HG03280 (cell line): ENCODE data around the gene UBN2.
"Not testable (repeated sequence)": the region's sequence is repeated elsewhere in the genome, so short reads cannot be mapped to it uniquely, and the experiment has no call there.

Experiments
- ATAC-seq: cut with Tn5 transposase; IDR thresholded peaks from one replicate; pipeline ENCODE4 v1.9.1; 2021; ENCODE audit warnings: mild to moderate bottlenecking, moderate library complexity; ENCODE audit not compliant: unreplicated experiment

The UBN2 gene

GRCh38 chr7:139294241-139294640 is 63.2 kb downstream of the UBN2 start:
- no peak for ATAC-seq

GRCh38 chr7:139294951-139295575 is 64.0 kb downstream of the UBN2 start:
- ATAC-seq: no peak

- no peak for ATAC-seq
Measured at GRCh38 chr7:139297795-139298194, 66.8 kb downstream of the UBN2 start.

DNA sequence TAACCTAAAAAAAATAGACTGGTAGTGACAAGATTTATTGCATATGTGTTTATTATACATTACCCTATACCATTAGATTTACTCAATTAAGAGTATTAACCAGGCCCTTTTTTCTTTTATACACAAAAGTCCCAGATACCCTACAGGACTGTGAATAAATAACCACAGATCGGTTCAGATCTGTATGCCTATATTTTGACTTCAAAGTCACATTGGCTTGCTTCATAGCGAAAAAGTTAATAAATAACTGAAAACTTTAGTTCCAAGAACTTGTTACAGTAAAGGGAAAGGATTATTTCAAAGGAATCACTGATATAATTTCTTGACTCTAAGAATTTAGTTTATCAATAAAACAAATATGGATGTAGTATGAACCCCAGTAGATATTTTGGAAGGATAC is 68.3 kb downstream of the UBN2 start:
- no peak for ATAC-seq

DNA sequence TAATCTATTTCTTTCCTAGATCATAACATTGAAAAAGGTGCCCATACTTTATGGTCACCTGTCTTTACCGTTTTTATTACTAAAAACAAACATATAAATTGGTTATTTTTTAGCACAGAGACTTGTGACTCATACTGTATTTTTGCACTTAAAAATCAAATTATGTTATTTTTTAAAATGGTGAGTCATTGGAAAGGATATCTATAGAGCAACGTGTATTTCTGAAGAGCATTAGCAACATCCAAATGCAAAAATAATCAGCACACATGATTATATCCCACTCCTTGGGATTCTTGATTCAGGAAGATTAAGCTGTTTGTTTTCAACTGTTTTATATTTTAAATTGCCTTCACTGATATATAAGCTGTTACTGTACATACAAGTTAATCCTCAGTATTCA is 69.4 kb downstream of the UBN2 start:
- no peak for ATAC-seq

GRCh38 chr7:139304517-139304916 is 73.5 kb downstream of the UBN2 start:
- no peak for ATAC-seq

- no peak for ATAC-seq
Measured at GRCh38 chr7:139317939-139318505, 87.0 kb downstream of the UBN2 start.

DNA sequence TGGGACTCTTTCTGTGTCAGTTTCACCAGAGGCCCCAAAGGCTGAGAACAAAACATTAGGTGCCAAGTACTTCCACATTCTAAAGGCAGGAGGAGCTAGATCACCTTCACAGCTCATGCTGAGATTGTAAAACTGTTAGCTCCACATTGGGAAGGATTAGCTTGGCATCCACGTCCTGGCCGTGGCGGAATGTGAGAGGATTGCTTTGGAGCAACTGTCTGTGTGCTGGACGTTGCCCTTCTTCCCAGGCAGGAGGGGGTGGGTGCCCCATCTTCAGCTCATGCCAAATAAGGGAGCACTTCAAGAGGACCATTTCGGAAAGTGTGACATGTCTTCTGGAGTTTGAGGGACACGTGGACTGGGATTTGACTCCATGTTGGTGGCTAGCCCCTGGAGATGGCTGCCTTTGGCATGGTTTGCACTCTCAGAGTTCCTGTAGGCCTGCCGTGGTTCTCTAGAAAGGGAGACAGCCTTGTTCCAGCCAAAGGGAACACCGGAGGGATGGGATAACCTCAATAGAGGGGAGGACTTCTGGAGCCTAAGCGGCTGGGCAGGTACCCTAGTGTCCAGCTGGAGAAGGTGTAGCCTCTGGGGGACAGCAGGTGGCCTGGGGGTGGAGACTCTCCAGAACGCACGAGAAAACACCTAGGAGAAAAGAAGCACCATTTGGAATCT is 90.2 kb downstream of the UBN2 start:
- no peak for ATAC-seq

DNA sequence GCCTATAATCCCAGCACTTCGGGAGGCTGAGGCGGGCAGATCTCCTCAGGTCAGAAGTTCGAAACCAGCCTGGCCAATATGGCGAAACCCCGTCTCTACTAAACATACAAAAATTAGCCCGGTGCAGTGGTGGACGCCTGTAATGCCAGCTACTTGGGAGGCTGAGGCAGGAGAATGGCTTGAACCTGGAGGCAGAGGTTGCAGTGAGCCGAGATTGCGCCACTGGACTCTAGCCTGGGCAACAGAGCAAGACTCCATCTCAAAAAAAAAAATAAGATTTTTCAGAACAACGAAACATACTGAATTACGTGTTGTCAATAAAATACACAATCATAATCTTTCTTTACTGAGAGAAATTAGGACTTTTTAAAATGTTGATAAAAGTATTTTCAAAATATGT is 93.7 kb downstream of the UBN2 start:
- ATAC-seq: not testable (repeated sequence)

GRCh38 chr7:139328375-139328774 is 97.3 kb downstream of the UBN2 start:
- no peak for ATAC-seq

DNA sequence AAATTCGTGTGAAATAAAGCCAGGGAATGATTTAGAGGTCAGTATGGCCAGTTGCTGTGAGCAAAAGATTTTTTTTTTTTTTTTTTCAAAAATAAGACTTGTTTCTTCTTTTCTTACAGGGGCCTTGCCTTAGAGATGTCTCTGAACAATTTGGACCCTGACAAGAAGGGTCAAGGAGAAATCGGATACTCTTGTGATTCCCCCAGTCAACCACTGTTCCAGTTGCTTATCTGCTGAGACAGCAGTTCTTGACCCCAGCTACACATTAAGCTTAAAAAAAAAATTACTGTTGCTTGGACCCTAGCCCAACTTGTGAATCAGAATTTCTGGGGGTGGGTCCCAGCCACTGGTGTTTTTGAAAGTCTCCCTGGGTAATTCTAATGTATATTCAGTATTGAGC is 98.1 kb downstream of the UBN2 start:
- ATAC-seq: no peak

DNA sequence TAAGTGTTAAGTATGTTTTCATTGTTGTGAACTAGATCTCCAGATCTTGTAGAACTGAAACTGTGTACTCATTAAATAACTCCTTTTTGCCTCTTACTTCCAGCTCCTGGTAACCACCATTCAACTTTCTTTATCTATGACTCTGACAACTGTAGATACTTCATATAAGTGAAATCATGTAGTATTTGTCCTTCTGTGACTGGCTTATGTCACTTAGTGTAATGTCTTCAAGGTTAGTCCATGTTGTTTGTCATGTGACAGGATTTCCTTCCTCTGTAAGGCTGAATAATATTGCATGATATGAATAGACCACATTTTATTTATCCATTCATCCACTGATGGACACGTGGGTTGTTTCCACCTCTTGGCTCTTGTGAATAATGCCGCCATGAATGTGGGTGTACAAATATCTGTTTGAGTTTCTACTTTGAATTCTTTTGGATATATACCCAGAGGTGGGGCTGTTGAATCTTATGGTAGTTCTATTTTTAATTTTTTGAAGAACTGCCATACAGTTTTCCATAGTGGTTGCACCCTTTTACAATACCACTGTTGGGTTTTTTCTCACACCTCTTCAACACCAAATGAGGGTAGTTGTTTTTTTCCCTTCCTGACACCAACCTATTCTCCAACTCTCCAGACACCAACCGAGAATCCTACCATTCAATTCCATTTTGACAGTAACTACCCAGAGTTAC is 99.4 kb downstream of the UBN2 start:
- no peak for ATAC-seq

DNA sequence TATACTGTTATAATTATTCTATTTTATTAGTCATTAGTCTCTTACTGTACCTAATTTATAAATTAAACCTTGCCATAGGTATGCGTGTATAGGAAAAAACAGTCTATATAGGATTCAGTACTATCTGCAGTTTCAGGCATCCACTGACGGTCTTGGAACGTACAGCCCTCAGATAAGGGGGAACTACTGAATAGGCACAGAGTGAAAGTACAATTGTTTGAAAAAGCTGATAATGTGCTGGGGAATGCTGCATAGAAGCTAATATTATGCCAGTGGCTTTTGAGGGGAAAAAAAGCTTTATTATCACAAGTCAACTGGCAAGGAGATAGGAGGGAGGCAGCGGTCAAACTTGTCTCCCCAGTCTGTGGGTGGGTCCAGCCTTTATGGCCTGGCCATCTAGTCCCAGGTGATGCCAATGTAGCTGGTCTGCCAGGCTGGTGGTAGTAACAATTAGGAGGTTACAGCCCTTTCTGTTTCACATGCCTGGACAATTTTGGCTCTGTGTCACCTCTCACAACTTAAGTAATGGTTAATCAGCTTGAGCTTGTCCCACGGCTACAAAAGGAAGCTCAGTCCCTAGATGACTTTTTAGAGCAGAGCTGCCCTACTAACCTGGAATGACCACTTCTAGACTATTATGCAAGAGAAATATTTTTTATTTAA is 101.8 kb downstream of the UBN2 start:
- ATAC-seq: no peak

DNA sequence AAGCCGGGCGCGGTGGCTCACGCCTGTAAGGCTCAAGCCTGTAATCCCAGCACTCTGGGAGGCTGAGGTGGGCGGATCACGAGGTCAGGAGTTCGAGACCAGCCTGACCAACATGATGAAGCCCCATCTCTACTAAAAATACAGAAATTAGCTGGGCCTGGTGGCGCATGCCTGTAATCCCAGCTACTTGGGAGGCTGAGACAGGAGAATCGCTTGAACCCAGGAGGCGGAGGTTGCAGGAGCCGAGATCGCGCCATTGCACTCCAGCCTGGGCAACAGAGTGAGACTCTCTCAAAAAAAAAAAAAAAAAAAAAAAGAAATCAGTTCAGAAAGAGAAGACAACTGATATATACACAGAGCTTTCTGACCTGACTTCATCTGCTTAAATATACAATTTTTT is 102.4 kb downstream of the UBN2 start:
- ATAC-seq: not testable (repeated sequence)

DNA sequence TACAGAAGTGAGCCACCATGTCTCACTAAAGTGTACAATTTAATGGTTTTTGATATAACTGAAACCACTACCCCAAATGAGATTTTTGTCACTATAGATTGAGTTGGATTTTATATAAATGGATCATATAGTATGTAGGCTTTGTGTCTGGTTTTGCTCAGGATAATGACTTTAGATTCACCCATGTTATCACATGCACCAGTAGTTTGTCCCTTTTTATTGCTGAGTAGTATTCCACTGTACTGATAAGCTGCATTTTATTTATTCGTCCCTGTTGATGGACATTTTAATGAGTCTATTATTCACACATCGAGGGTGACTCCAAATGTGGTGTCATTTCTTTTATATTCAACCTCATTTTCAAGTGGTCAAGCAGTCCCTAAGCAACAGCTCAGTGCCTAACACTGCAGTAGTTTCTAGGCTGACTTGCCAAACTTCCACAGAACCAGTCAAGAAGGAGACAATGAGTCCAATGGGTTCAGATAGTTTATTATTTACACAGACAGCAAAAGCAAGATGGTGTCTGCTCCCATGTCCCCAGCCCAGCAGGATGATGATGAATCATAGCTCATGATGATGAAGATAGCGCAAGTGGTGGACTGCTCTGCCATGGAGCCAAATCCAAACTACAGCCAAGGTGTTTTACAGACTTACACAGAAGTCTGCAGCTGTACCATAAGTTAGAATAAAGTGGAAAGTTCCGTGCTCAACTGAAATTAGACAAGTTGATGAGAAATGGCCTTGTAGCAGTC is 103.5 kb downstream of the UBN2 start:
- no peak for ATAC-seq

GRCh38 chr7:139339025-139339424 is 108.0 kb downstream of the UBN2 start:
- no peak for ATAC-seq

- no peak for ATAC-seq
Measured at GRCh38 chr7:139339698-139340036, 108.6 kb downstream of the UBN2 start.

DNA sequence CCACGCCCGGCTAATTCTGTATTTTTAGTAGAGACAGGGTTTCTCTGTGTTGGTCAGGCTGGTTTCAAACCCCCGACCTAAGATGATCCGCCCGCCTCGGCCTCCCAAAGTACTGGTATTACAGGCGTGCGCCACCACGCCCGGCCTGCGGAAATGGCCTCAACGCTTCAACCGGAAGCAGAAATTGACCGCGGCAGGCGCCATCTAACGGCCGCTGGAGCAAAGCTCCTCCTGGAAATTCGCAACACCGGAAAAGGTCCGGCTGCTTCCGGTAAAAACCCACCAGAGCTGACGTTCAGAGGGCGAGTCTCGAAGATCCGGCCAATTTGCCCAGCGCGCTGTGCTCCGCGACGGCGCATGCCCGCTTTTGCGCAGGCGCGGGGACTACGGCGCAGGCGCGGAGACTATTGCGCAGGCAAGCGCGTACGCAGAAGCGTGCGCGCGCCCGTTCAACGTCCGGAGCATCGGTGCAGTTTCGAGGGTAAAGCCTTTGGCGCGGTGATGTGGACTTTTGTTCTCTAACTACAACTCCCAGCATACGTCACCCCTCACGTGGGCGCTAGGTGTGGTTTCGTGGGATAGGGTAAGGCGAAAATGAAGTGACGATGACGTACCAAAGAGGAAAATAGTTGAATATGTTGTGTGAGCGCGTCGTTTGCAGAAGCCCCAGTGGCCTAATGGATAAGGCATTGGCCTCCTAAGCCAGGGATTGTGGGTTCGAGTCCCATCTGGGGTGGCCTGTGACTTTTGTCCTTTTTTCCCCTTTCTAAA is 109.2 kb downstream of the UBN2 start:
- ATAC-seq: peak; percentile 85

DNA sequence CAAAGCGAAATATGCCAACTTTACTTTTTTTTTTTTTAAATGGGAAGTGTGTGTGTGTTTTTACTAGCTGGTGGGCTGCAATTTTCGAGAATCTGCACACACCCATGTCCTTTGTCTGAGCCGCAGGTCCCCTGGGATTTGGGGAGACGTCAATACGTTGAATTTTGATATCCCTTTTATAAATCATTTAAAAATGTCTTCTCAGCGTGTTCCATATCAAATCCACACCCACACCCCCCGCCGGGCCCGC is 109.7 kb downstream of the UBN2 start:
- ATAC-seq: no peak

- ATAC-seq: peak; percentile 43
Measured at GRCh38 chr7:139341058-139341775, 110.2 kb downstream of the UBN2 start, which contains the start of gene FMC1. FMC1 (plus strand) TSS chr7:139341337; CDS start chr7:139341385, 48 bp downstream.
